BE2C (cell line): ENCODE measurements around the gene LRFN2.
A peak's percentile ranks its signal among the peaks of the same experiment; 100 is the strongest.

ENCODE experiments used
- DNase-seq: peaks from one replicate; pipeline ENCODE4 v3.0.0-alpha.2; 2020
- H3K27me3 ChIP-seq: fragments of 250-450 bp; sonication (Bioruptor Pico); 2 replicates; pipeline ENCODE4 v1.5.1; 2020; ENCODE audit warnings: mild to moderate bottlenecking
- H3K36me3 ChIP-seq: fragments of 250-450 bp; sonication (Bioruptor Pico); 2 replicates; pipeline ENCODE4 v1.5.1; 2020; ENCODE audit warnings: mild to moderate bottlenecking
- H3K4me1 ChIP-seq: fragments of 250-450 bp; sonication (Bioruptor Pico); 2 replicates; pipeline ENCODE4 v1.5.1; 2020
- H3K4me3 ChIP-seq: 2 replicates; pipeline ENCODE4 v1.5.1; 2011; ENCODE audit warnings: low read depth, low read length
- H3K9me3 ChIP-seq: fragments of 250-450 bp; sonication (Bioruptor Pico); 2 replicates; pipeline ENCODE4 v1.5.1; 2020
- TF ChIP-seq, protein P1 (sequence below): IDR thresholded peaks from 2 replicates; pipeline ENCODE4 v1.5.1; 2012; ENCODE audit warnings: mild to moderate bottlenecking, low read depth, low read length

Gene LRFN2

DNA sequence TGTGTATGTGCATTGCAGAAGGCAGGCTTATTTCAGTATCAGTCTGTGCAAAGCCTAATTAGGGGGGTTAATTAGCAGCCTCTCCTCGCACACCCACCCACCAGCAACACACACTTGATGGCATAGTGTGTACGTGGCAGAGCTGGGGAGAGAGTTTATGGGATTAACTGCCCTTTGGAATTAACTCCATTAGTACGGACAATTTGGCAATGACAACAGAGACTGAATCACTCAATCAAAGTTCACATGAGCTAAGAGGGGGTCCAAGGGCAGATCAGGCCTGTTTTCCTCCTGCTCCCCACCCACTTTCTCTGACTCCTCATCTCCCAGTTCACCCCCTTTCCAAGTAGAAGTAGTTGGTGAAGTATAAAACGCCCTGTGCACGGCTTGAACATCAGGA lies 69.5 kb downstream of the LRFN2 start:
- no peak for DNase-seq
- no peaks in the 10 kb centered on the region for H3K9me3 ChIP-seq
- H3K27me3 ChIP-seq = no peaks in the 10 kb centered on the region
- no peak overlapping the region for H3K4me3 ChIP-seq
- H3K36me3 ChIP-seq = no peaks in the 10 kb centered on the region
- peaks cover 3% of the 10 kb centered on the region for H3K4me1 ChIP-seq
- TF ChIP-seq, protein P1, sequence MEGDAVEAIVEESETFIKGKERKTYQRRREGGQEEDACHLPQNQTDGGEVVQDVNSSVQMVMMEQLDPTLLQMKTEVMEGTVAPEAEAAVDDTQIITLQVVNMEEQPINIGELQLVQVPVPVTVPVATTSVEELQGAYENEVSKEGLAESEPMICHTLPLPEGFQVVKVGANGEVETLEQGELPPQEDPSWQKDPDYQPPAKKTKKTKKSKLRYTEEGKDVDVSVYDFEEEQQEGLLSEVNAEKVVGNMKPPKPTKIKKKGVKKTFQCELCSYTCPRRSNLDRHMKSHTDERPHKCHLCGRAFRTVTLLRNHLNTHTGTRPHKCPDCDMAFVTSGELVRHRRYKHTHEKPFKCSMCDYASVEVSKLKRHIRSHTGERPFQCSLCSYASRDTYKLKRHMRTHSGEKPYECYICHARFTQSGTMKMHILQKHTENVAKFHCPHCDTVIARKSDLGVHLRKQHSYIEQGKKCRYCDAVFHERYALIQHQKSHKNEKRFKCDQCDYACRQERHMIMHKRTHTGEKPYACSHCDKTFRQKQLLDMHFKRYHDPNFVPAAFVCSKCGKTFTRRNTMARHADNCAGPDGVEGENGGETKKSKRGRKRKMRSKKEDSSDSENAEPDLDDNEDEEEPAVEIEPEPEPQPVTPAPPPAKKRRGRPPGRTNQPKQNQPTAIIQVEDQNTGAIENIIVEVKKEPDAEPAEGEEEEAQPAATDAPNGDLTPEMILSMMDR = no peak

DNA sequence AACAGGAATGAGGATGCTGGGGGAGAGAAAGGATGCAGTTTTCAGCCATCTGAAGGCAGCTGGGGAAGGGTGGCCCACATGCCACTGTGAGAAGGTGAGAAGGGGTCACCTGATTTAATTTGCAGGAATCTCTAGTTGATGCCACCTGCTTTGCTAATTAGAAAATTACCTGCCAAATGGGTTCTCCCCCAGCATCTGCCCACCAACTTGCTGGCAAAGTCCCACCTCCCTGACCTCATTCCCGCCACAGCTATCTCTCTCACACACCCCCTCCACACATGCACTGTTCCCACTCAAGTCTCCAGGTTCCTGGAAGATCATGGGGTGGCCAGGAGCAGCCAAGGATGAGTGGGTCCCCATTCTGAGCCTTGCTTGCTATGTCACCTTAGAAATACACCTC lies 70.7 kb downstream of the LRFN2 start:
- Histone ChIP-seq H3K36me3 (no peaks in the 10 kb centered on the region), H3K4me1 (peaks cover 9% of the 10 kb centered on the region), H3K4me3 (no peak overlapping the region), H3K9me3 (no peaks in the 10 kb centered on the region), H3K27me3 (no peaks in the 10 kb centered on the region)
- TF ChIP-seq, protein P1 = no peak
- DNase-seq = no peak

DNA sequence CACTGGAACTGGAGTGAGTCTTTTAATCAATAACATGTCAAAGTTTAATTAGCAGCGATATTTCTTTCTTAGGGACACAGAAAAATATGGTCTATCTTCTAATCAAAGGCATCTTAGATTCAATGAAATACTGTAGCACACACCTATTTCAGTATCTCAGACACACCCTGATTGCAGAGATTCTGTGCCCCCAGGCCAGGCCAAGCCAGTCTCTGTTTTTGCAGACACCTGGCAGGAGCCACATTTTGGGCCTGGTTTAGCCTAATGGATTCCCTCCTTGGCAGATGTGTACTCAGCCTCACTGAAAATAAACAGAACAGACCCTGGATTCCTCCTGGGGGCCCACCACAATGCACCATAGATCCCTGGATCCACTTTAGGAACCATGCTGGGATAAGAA lies 74.8 kb downstream of the LRFN2 start:
- TF ChIP-seq, protein P1 = no peak
- peaks cover 9% of the 10 kb centered on the region for H3K4me1 ChIP-seq

DNA sequence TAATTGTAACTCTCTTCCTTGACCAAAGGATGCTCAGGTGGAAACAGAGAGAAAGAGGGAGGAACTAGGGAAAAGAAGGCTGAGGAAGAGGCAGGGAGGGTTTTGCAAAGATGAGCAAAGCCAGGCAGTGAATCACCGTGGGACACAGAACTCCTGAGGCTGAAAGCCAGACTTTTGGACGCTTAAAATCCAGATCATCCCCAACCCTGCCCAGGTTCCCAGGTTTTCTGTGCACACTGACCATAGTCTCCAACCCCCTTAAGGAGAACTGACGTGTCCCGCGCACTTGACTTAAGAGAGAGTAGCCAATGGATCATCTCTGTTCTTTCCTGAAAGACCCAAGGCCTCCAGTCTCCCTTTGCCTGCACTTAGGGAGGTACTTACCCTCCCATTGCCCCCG lies 75.3 kb downstream of the LRFN2 start:
- no peaks in the 10 kb centered on the region for H3K9me3 ChIP-seq
- H3K4me3 ChIP-seq = no peak overlapping the region
- TF ChIP-seq, protein P1 = no peak
- H3K36me3 ChIP-seq = no peaks in the 10 kb centered on the region
- H3K4me1 ChIP-seq = peaks cover 9% of the 10 kb centered on the region
- no peak for DNase-seq
- no peaks in the 10 kb centered on the region for H3K27me3 ChIP-seq

More for the DNA sequence above, 74.8 kb downstream of the LRFN2 start:
- Histone ChIP-seq H3K36me3 (no peaks in the 10 kb centered on the region), H3K9me3 (no peaks in the 10 kb centered on the region), H3K4me3 (no peak overlapping the region), H3K27me3 (no peaks in the 10 kb centered on the region)
- peak; percentile 64 for DNase-seq

DNA sequence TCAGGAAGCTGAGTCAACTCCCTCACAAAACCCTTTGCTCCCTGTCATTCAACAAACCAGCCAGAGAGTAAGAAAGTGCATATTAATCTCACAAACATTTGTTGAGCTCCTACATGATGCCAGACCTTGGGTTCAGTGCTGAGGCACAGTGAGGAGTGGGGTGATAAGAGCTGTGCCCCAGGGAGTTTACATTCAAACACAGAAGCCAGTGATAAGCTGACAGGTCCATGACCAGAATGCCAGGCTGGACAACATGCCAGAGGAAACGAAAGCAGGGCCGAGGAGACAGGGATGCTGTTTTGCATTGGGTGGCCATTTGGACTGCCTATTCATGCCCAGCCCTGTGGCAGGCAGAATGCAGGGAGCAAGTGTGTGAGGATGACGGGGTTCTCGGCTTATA lies 76.7 kb downstream of the LRFN2 start:
- Histone ChIP-seq H3K4me3 (no peak overlapping the region), H3K36me3 (no peaks in the 10 kb centered on the region), H3K9me3 (no peaks in the 10 kb centered on the region), H3K27me3 (no peaks in the 10 kb centered on the region), H3K4me1 (peaks cover 9% of the 10 kb centered on the region)
- DNase-seq = peak; percentile 32
- TF ChIP-seq, protein P1 = no peak

DNA sequence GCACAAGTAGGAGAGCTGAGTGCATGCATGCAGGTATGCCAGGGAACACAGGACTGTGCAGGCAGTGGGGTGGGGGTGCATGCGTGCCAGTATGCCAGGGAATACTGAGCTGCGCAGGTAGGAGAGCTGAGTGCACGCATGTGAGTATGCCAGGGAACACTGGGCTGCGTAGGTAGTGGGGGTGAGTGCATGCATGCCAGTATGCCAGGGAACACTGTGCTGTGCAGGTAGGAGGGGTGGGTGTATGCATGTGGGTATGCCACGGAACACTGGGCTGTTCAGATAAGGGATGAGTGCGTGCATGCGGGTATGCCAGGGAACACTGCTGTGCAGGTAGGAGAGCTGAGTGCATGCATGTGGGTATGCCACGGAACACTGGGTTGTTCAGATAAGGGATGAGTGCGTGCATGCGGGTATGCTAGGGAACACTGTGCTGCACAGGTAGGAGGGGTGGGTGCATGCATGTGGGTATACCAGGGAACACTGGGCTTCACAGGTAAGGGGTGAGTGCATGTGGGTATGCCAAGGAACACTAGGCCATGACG lies 77.4 kb downstream of the LRFN2 start:
- Histone ChIP-seq H3K9me3 (no peaks in the 10 kb centered on the region), H3K36me3 (no peaks in the 10 kb centered on the region), H3K4me3 (no peak overlapping the region), H3K27me3 (no peaks in the 10 kb centered on the region), H3K4me1 (peaks cover 9% of the 10 kb centered on the region)
- no peak for DNase-seq
- TF ChIP-seq, protein P1 = no peak
